ENCODE results near the gene DCTN2.

DCTN2 gene

DNA sequence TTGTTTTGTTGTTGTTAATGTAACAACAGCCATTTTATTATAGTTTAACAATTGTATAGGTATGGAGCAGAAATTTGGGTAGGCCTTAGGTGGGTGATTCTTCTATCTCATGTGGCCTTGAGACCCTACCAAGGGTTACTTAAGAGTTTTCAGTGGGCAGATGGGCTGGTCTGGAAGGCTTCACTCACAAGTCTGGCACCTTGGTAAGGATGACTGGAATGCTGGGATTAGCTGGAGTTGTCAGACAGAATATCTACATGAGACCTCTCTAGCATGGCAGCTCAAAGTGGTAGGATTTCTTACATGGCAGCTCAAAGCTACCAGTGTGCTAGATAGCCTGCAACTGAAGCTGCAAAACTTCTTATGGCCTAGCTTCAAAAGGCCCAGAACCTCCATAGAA lies 61.3 kb downstream of the DCTN2 start:
- no peak for DNase-seq

DNA sequence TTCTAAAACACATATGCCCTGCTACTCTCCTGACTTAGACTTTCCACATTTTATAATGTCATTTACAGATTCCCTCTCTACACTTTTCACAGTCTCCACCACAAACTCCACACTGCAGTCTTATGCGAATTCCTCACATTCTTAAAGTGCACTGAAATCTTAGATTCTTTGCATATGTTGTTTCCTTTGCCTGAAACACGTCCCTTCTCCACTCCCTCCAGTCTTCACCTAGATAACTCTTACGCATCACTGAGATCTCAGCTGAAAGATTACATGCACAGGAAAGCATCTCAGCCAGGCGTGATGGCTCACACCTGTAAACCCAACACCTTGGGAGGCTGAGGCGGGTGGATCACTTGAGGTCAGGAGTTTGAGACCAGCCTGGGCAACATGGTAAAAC lies 63.5 kb downstream of the DCTN2 start:
- no peak for DNase-seq

DNA sequence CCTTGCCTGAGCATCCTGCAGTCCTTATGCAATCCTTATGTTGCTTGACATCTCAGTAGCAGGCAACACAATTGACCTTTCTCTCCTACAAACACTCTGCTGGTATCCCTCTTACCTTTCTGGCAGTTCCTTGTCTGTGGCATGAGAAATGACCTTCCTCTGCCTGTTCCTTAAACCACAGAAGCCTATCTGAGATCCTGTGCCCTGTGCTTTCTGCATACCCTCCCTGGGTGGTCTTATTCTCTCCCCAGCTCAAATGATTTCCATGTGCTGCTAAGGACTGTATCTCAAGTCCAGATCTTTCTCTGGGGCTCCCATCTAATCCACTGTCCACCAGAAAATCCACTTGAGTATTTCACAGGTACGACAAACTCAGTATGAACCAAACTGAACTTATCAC lies 65.3 kb downstream of the DCTN2 start:
- no peak for DNase-seq
